ENCODE measurements around the gene PLCL1. TPM values are rescaled to one million over a fixed set of nuclear protein-coding genes. Genes with fewer than 3 reads are reported as not detected.

Gene PLCL1
- total RNA-seq, 2 donors from 2014 or later: 25.6 to 26.2 TPM

DNA sequence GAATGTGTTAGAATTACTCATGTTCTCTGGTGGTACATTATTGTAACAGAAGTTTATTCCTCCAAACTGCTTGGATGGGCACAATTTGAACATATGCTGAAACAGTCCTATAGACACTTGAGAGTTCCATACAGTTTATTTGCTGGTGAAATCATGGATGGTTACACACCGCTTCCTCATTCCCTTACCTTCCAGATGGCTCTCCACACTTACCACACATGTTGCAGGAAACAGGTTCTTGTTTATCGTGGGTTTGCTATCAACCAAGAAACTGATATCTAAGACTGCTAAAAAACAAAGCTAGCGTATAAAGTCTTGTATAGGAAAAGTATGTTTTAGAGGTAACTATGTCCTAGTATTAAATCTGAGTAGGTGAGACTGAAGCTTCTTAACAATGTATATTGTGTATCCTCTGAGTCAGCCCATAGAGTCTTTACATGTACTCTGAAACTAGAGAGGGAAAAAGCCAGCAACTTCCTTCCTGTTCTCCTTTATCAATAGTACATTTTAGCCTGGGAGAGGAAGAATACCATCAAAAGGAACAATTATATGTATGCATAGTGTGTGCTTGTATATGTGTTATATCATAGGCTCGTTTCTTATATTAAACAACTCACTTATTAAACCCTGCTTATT is 313.1 kb downstream of the PLCL1 start:
- Histone ChIP-seq H3K4me1 (ENCODE audit: control insufficient read depth in 1 of 2, low read depth in 2 of 2) (peaks cover 21 to 30% of the 10 kb centered on the region in 2 donors), H3K27me3 (replicated peaks; ENCODE audit: insufficient read depth) (no peaks in the 10 kb centered on the region), H3K9me3 (no peaks in the 10 kb centered on the region), H3K4me3 (no peak overlapping the region), H3K36me3 (no peaks in the 10 kb centered on the region), H3K27ac (no peak overlapping the region)
- ATAC-seq (ENCODE audit: insufficient number of reproducible peaks, low FRiP score, low read depth) (no peak), DNase-seq (ENCODE audit: low spot score) (no peak)
- TF ChIP-seq, protein P1, sequence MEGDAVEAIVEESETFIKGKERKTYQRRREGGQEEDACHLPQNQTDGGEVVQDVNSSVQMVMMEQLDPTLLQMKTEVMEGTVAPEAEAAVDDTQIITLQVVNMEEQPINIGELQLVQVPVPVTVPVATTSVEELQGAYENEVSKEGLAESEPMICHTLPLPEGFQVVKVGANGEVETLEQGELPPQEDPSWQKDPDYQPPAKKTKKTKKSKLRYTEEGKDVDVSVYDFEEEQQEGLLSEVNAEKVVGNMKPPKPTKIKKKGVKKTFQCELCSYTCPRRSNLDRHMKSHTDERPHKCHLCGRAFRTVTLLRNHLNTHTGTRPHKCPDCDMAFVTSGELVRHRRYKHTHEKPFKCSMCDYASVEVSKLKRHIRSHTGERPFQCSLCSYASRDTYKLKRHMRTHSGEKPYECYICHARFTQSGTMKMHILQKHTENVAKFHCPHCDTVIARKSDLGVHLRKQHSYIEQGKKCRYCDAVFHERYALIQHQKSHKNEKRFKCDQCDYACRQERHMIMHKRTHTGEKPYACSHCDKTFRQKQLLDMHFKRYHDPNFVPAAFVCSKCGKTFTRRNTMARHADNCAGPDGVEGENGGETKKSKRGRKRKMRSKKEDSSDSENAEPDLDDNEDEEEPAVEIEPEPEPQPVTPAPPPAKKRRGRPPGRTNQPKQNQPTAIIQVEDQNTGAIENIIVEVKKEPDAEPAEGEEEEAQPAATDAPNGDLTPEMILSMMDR (IDR thresholded peaks at IDR 0.05): no peak

DNA sequence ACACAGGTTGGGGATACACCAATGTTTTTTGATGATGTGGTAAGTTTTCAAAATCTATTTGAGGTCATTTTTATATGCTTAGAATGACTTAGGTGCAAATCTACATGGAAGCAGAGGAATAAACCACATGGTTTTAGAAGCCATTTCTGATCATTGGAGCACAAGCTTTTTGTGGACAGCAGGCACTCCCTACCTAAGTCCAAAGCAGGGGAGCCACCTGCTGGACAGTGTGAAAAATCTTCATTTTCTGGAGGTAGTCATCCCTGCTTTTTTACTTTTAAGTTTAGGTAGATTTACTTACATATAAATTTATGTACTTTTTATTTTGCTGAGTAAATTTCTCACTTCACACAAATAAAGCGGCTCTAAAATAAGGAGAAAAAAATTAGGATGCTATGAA is 323.2 kb downstream of the PLCL1 start:
- no peak overlapping the region for H3K4me3 ChIP-seq
- DNase-seq (ENCODE audit: low spot score) (no peak), ATAC-seq (ENCODE audit: insufficient number of reproducible peaks, low FRiP score, low read depth) (no peak)
- H3K27me3 ChIP-seq (replicated peaks; ENCODE audit: insufficient read depth): no peaks in the 10 kb centered on the region
- peaks cover 0 to 5% of the 10 kb centered on the region in 2 donors for H3K4me1 ChIP-seq (ENCODE audit: control insufficient read depth in 1 of 2, low read depth in 2 of 2)
- TF ChIP-seq, protein P1 (IDR thresholded peaks at IDR 0.05): peak; percentile 64
- H3K27ac ChIP-seq: no peak overlapping the region
- no peaks in the 10 kb centered on the region for H3K9me3 ChIP-seq
- H3K36me3 ChIP-seq: no peaks in the 10 kb centered on the region

DNA sequence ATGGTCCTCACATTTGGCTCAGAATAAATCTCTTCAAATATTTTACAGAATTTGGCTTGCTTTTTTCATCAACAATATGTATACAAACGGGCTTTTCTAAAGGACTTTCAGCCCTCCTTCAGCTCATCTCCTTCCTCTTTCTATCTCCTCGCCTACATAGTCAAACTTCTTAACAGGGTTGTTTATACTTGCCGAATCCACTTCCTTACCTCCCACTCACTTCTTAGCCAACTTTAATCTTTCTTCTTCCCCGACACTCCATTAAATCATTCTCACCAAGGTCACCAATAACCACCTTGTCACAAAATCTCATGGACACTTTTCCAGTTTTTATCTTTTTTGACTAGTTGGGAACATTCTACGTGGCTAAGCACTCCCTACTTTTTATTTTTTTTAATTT is 325.2 kb downstream of the PLCL1 start:
- Histone ChIP-seq H3K4me3 (no peak overlapping the region), H3K4me1 (ENCODE audit: control insufficient read depth in 1 of 2, low read depth in 2 of 2) (peaks cover 0 to 5% of the 10 kb centered on the region in 2 donors), H3K9me3 (no peaks in the 10 kb centered on the region), H3K27me3 (replicated peaks; ENCODE audit: insufficient read depth) (no peaks in the 10 kb centered on the region), H3K36me3 (no peaks in the 10 kb centered on the region), H3K27ac (no peak overlapping the region)
- DNase-seq (ENCODE audit: low spot score) (no peak), ATAC-seq (ENCODE audit: insufficient number of reproducible peaks, low FRiP score, low read depth) (no peak)
- TF ChIP-seq, protein P1 (IDR thresholded peaks at IDR 0.05): no peak

DNA sequence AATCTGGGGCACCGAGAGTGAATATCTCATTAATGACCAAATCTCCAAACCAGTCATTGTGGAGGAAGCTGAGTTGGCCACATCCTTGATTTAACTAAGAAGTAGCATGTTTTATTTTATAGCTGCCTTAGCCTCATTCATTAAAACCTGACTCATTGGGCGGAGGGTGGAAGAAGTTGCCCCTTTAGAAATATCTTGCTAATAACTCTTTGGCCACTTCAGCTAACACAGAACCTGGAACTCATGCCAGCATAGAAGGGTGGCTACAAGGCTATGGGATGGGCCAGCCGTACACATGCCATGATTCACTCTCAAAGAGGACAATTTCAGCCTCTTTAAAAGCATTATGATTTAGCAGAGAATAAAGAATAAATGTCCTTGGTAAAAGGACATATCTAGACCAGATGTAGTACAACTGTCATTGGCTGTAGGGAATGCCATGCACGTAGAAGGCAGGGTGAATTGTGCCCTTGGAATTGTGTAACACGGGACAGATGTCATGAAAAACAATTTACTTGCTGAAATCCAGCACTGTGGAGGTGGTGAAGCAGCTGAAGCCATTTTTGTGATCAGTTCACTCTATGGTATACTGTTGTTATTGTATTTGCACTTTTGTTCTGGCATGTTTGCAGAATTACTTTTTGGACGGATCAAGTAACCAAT is 330.0 kb downstream of the PLCL1 start:
- Histone ChIP-seq H3K9me3 (no peaks in the 10 kb centered on the region), H3K27me3 (replicated peaks; ENCODE audit: insufficient read depth) (no peaks in the 10 kb centered on the region), H3K4me3 (no peak overlapping the region), H3K4me1 (ENCODE audit: control insufficient read depth in 1 of 2, low read depth in 2 of 2) (no peaks in the 10 kb centered on the region), H3K36me3 (no peaks in the 10 kb centered on the region), H3K27ac (no peak overlapping the region)
- ATAC-seq (ENCODE audit: insufficient number of reproducible peaks, low FRiP score, low read depth) (no peak), DNase-seq (ENCODE audit: low spot score) (no peak)
- TF ChIP-seq, protein P1 (IDR thresholded peaks at IDR 0.05): no peak

DNA sequence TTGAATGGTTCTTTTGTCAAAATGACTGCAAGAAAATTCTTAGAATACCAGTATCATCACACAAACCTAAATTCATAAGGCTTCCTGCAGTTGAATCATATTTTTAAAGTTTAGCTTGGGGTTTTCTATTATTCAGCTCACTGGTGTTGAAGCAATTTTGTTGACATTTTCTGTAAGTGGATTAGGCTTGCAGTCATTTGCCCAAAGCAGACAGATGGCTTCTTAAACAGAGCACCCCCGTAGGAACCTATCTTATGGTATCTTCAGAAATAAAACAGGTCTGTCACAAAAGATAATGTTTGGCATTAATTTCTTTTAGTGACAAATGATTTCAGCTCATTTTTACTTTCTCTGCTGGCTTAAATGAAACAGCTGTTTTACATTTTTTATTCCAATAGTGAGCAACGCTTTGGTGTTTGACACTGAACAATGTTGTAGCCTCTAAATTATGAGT is 331.1 kb downstream of the PLCL1 start:
- Histone ChIP-seq H3K36me3 (no peaks in the 10 kb centered on the region), H3K27me3 (replicated peaks; ENCODE audit: insufficient read depth) (no peaks in the 10 kb centered on the region), H3K4me3 (no peak overlapping the region), H3K9me3 (no peaks in the 10 kb centered on the region), H3K27ac (no peak overlapping the region), H3K4me1 (ENCODE audit: control insufficient read depth in 1 of 2, low read depth in 2 of 2) (no peaks in the 10 kb centered on the region)
- ATAC-seq (ENCODE audit: insufficient number of reproducible peaks, low FRiP score, low read depth) (no peak), DNase-seq (ENCODE audit: low spot score) (no peak)
- TF ChIP-seq, protein P1 (IDR thresholded peaks at IDR 0.05): no peak
